HuH-7.5 (cell line): ENCODE results near the gene CNKSR2.

Experiments
- DNase-seq: peaks from one replicate; pipeline ENCODE4 v3.0.0; 2011; ENCODE audit warnings: low spot score

The CNKSR2 gene

DNA sequence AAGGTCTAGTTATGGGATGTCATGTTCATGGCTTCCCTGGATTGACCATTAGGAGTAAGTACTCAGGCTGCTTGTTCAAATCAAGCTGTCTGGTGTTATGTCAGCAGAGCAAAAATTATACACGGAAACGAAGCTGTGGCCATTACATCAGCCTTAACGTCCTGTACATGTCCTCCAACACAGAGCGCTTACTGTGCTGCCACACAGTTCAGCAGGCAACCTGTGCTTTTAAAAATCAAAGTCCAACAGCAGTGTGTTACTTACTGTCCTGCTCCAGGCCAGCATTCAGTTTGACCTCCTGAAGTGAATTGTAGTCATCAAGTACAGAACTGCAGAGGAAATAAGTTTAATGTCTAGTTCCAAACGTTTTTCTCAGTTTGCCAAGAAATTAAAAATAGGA is 237.9 kb downstream of the CNKSR2 start:
- DNase-seq = no peak

DNA sequence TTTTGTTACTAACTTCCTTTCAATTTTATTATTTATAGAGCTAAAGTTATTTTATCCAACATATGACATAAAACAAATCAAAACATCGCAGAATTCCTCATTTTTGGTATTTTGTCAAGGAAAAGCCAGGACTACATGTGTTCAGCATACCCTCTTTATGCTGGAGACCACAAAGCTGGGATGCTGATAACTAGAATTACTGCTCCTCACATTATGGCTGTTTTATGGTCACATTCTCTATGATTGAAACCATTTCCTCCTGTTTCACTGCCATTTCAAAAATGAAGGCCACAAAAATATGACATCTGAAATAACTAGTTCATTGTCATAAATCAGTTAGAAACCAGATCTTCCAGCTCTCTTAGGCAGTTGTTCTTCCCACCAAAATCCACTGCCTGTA is 242.2 kb downstream of the CNKSR2 start:
- DNase-seq = no peak

DNA sequence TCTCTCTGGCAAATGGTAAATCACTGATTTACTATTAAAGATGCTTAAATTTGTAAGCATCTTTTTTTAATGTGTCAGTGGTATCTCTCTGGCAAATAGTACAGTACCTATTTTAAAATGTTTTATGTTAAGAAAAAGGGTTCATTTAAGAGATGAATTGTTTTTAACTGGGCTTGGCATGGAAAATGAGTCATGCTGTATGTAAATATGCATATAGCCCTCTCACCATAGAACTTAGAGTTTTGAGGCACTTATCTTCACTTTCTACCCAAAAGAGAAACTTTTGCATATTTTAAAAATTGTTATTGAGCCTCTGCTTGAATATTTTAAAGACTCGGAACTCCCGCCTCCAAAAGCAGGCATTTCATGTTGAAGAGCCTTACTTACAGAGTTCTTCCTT is 246.0 kb downstream of the CNKSR2 start:
- DNase-seq = no peak

DNA sequence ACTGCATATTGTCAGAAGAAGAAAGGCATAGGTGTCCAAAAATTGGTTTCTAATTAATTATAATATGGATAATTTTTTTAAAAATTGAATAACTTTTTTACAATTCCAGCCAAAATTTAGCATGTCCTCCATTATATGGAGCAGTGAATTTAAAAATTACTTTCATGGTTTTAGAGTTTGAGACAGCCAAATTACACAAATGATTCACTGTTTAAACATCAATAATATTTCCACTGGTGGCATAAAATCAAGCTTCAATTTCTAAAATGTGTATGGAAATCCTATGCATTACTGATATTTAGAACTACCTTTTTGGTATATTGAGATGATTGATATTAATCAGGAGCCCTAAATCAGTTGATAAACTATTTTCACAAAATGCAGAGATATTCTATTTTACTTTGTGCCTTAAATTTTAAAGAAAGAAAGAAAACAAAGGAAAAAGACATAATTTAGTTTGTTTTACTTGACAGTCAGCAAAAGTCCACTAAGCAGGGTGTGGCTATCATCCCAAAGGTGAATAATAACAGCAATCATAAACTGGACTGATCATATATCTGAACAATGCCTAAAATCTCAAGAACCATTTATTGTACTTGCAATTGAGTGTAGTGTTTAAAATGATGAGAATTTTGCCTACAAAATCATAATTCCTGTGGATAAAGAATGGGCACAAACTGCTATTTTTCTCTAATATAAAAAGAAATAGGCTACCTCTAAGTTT is 249.7 kb downstream of the CNKSR2 start:
- no peak for DNase-seq

DNA sequence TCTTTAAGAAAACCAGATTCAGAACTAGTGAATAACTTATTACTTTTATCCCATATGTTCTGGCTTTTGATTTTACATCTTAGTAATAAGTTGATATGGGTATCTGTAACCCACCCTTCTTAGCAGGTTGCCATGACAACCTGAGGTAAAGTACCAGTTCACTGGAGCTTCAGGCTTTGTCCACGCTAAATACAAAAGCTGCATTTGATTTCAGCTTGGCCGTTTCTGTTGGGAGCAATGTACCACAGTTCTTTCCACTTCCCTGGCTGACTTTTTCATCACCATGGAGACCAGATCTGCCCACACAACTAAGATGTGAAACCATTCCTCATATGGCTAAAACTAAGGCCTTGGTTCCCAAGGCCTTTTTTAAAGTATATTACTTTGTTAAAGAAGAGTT is 257.8 kb downstream of the CNKSR2 start:
- DNase-seq = no peak

- no peak for DNase-seq
These were observed 264.1 kb downstream of the CNKSR2 start for GRCh38 chrX:21638311-21638710.

- DNase-seq = no peak
These were observed 265.6 kb downstream of the CNKSR2 start for GRCh38 chrX:21639775-21640174.

GRCh38 chrX:21645431-21645830 is 271.2 kb downstream of the CNKSR2 start:
- no peak for DNase-seq

- no peak for DNase-seq
These were observed 271.7 kb downstream of the CNKSR2 start for GRCh38 chrX:21645886-21646285.

DNA sequence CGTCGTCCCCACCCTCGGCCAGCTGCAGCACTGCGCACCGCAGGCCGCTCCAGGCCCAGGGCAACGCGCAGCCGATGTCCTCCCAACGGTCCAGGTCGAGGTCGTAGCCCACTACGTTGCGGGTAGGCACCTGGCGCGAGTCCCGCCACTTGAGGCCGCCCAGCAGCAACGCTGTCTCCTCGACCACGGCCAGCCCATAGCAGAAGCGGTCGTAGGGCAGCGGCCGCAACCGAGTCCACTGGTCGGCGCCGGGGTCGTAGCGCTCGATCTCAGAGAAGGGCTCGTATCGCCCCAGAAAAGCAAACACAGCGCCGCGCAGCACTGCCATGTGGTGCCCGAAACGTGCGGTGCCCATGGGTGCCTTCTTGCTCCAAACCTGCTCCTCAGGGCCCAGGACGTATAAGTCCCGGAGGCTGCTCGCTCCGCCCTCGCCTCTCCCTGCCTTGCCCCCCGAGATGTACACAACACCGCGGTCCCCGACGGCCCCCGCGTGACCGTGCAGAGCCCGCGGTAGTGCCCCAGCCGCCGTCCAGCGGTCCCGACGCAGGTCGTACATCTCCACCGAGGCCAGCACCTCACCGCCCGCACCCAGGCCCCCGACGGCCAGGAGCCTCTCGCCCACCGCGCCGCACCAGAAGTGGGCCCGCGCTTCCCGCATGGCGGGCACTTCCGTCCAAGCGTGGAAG is 281.8 kb downstream of the CNKSR2 start:
- DNase-seq = no peak

GRCh38 chrX:21656587-21657317 is 282.5 kb downstream of the CNKSR2 start:
- no peak for DNase-seq

DNA sequence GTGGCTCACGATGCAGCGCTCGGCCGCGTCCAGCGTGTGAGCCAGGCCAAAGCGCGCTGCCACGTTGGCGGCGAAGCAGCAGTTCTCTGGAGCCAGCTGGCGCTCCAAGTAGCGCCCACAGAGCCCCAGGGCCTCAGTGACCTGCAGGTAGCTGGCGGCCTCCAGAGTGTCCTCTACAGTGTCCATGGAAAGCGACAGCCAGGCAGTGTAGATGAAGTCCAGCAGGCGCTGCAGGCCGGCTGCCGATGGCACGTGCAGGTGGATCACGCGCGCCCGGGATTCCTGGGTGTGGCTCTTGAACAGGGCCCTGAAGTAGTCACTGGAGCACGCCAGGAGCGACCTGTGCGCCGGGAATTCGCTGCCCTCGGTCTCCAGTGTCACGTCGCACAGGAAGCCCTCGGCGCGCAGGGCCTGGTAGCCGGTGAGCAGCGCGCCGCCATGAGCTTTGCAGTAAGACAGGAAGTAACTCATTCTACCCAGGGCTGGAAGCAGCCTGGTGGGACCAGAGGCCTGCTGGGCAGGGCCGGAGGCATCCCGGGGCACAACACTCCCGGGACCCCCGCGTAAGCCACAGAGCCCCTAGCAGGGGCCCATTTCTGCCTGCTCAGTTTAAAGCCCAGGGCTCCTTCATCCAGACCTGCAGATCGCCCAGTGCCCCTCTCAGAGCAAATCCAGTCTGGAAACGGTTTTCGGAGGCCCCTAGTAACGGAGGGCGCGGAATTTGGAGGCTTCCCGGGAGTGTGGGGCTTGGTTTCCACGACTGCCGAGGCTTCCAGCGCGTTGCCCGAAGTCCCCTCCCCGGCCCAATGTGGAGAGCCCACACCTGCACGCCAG is 283.3 kb downstream of the CNKSR2 start:
- DNase-seq = no peak

DNA sequence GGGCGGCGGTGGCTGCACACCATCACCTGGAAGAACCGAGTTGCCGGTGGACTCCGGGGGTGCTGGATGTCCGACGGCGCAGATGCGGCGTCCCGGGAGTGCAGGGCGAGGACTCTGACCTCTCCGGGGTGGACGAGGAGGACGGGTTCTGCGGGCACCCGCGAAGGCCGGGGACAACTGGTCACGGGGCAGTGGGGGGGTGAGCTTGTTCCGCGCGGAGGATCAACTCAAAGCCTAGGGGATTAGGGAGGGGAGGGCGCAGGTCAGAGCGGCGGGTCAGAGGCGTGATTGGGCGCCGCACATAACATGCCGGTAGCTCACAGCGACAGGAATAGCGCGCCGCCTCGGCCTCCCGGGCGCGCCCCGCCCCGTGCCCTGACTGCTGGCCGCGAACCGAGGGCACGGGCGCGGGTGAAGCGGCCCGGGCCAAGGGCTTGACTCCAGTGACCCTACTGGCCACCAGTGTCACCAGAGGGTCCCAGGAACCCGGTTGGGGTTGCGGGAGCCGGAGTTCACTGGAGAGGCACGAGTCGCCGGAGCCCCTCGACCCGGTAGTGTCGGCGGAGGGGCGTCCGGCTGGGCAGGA is 284.0 kb downstream of the CNKSR2 start, which contains the start of gene KLHL34:
Gene KLHL34 (minus strand): TSS at position 179 of the 586 bp plus-strand sequence. CDS start 542 bp downstream, outside the sequence.
- peak; percentile 35 for DNase-seq

DNA sequence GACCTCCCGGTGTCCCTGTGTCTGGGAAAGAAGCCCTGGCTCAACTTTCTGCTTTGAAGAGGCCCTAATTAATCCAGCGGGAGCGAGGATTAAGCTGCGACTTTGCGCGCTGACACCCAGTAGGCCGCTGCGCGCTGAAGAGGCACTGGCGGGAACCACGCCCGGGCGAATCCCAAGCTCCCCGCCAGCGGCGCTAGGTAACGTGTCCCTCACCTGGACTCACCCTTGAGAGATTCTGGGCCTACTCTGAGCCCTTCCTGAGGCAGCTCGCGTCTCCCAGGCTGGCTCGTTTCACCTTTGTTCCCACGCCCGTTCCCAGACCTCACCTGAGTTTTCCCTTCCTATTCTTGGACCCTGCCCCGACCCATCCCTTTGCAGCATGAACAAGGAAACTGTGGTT is 284.5 kb downstream of the CNKSR2 start:
- DNase-seq = peak; percentile 22

- no peak for DNase-seq
These were observed 285.1 kb downstream of the CNKSR2 start for GRCh38 chrX:21659320-21659719.

DNA sequence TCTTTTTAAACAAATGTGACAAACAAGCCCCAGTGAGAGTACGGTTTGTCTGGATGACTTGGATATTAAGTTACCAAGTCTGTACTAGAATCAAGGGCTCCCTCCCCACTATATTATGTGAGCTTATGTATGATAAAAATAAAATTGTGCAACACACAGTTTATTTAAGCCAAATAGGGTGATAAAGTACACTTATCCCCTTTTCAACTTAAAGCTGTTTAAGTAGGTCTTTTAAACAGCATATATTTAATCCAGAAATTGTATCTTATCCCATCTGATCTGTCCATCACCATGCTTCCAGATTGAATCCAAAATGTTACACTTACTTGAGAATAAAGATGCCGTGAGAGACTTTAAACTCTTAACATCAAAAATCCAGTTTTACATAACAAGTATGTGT is 285.9 kb downstream of the CNKSR2 start:
- no peak for DNase-seq

DNA sequence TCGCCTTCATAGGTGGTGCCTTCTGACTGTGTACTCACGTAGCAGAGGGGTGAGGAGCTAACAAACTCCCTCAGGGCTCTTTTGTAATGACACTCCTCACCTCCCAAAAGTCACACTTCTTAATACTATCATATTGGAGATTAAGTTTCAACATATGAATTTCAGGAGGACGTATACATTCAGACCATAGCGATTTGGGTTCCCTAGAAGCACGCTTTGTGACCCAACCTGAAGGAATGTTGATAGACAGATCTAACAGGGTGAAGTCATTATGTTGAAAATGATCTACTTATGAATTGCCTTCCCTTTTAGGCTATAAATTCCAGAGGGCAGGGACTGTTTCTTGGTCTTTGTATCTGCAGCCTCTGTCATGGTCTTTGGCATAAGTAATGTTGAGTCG is 287.1 kb downstream of the CNKSR2 start:
- no peak for DNase-seq

DNA sequence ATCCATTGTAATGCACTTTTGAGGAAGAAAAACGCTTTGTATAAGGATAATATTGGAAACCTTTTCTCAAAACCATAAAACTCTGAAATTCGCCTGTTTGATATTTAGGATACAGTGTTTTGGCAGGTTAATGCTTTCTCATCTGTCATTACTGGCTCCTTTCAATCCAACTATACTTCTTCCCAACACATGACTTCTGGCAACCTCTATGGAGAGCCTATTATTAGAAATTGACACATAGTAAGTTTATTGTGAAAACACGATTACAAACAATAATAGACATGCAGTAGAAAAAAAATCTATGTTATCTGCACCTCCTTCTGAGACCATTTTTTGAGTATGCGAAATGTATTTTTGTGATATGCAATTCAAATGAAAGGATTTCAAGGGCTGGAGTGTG is 288.5 kb downstream of the CNKSR2 start:
- DNase-seq = no peak

- no peak for DNase-seq
These were observed 292.0 kb downstream of the CNKSR2 start for GRCh38 chrX:21666252-21666651.

DNA sequence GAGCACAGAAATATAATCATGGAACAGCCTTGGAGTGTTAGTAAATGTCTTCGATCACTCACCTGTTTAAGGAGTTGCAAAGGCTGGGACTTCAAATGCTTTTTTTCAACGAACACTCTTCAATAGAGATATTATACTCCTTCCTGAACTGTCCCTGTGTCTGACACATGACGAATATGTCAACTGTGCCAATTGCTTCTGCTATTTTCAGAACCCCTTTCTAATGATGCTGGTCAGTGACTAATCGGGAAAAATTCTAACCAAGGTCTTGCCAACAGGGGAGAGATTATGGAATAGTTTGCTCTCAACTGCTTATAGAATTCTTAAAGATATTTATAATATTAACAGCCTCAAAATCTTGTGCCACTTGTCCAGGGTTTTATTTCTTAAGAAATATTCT is 292.5 kb downstream of the CNKSR2 start:
- DNase-seq = no peak

GRCh38 chrX:21674430-21675186 is 300.4 kb downstream of the CNKSR2 start:
- no peak for DNase-seq
